Cortex of kidney (tissue), 1 donor: ENCODE data around the gene ZNF438.
"Not testable (repeated sequence)": the region's sequence is repeated elsewhere in the genome, so short reads cannot be mapped to it uniquely, and the experiment has no call there.

ENCODE experiments used
- DNase-seq: peaks from one replicate; lab custom pipeline; 2025; lab: John Stamatoyannopoulos, UW

Gene ZNF438

GRCh38 chr10:30803058-30803457 lies 228.6 kb downstream of the ZNF438 start:
- no peak for DNase-seq

DNA sequence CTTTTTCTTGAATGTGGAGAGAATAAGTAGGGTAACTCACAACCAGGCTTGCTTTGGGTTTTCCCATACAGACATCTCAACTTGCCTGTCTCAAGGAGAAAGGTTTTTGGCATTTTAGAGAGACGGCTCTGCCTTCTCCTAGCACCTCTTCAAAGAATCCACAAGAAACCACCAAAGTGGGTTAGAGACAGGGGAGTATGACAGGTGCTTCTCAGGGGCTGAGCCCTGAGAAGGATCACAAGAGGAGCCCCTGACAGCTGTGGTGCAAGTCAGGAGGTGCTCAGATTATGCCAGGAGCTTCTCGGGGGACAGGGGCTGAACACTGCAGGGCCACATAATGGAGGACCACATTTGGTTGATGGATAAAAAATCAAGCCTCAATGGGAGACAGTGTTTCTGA lies 231.3 kb downstream of the ZNF438 start:
- no peak for DNase-seq

- no peak for DNase-seq
Measured at GRCh38 chr10:30798646-30799185, 232.9 kb downstream of the ZNF438 start.

GRCh38 chr10:30795024-30795423 lies 236.6 kb downstream of the ZNF438 start:
- not testable (repeated sequence) for DNase-seq
